Ovary (tissue), 3 donors: ENCODE measurements around the gene TTC23.
A peak's percentile ranks its signal among the peaks of the same experiment; 100 is the strongest.

ENCODE experiments used
- CTCF ChIP-seq, 3 donors: fragments of 450-650 bp in 2 of 3; fragments of 200-600 bp in 1 of 3; IDR thresholded peaks; one replicate each; pipeline versions ENCODE4 v1.5.1 to v1.8.0; 2016 to 2022; ENCODE audit warnings: antibody characterized with exemption in 3 of 3, mild to moderate bottlenecking in 1 of 3
- EP300 ChIP-seq: sonication (generic); formaldehyde crosslinking; IDR thresholded peaks from one replicate; pipeline ENCODE4 v1.6.1; 2017; ENCODE audit warnings: antibody characterized with exemption
- POLR2A ChIP-seq: fragments of 450-650 bp; IDR thresholded peaks from one replicate; pipeline ENCODE4 v1.6.1; 2017; ENCODE audit warnings: antibody characterized with exemption, mild to moderate bottlenecking, moderate library complexity
- donor health status: DM: no; HTN: no; CAD: no.

GRCh38 chr15:99213187-99213811 lies 36.1 kb downstream of the TTC23 start:
- TF ChIP-seq CTCF (IDR thresholded peaks at IDR 0.05): peak; percentile 78 to 80 (median 79)
- TF ChIP-seq EP300: no peak
- TF ChIP-seq POLR2A: no peak
